Measurements from ENCODE around the gene SCN1A. TPM values are rescaled to one million over a fixed set of nuclear protein-coding genes. Genes with fewer than 3 reads are reported as not detected.

The SCN1A gene
- total RNA-seq, 2 donors from 2014 or later, result not detected

DNA sequence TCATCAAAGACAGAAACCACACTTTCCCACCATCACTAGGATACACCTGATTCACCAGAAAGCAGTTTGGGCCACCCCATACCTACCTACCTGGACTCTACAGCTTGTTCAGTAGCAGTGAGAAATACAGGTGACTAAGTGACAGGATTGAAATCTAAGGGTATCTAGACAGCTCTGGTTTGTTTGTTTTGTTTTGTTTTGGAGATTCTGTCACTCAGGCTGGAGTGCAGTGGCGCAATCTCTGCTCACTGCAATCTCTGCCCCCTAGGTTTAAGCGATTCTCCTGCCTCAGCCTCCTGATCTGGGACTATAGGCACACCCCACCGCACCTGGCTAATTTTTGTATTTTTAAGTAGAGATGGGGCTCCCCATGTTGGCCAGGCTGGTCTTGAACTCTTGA, 177.4 kb downstream of the SCN1A start:
- DNase-seq (no peak), ATAC-seq (no peak)
- Histone ChIP-seq H3K4me3 (no peak overlapping the region), H3K27ac (no peak overlapping the region), H3K4me1 (peaks cover 34% of the 10 kb centered on the region), H3K9me3 (no peaks in the 10 kb centered on the region), H3K36me3 (replicated peaks in 1 of 2; ENCODE audit: insufficient read depth in 1 of 2, low read depth in 2 of 2) (no peaks in the 10 kb centered on the region), H3K27me3 (no peaks in the 10 kb centered on the region)
- intact Hi-C loops (cut with DNase I), result loop anchor here (10.0 kb wide), 1 partner anchor 174 kb away; the partner anchor contains the start of gene SCN1A
- 93 to 96% methylated on average over 3 of the region's 3 CpGs for WGBS, 2 donors
- TF ChIP-seq POLR2A (IDR thresholded peaks at IDR 0.05) (no peak), CTCF (IDR thresholded peaks at IDR 0.05) (no peak)

- no peak for ATAC-seq
- no peak for DNase-seq
- Histone ChIP-seq H3K4me1 (no peaks in the 10 kb centered on the region), H3K27me3 (no peaks in the 10 kb centered on the region), H3K4me3 (no peak overlapping the region), H3K9me3 (no peaks in the 10 kb centered on the region), H3K27ac (no peak overlapping the region), H3K36me3 (replicated peaks in 1 of 2; ENCODE audit: insufficient read depth in 1 of 2, low read depth in 2 of 2) (peaks cover 8 to 11% of the 10 kb centered on the region in 2 donors)
- intact Hi-C loops (cut with DNase I), result no loop called here
- WGBS, 2 donors, result 88 to 99% methylated on average over 1 of the region's 1 CpG
- TF ChIP-seq CTCF (IDR thresholded peaks at IDR 0.05), result no peak
- no peak for TF ChIP-seq POLR2A (IDR thresholded peaks at IDR 0.05)
Measured at GRCh38 chr2:165941827-165942226, 186.0 kb downstream of the SCN1A start.

GRCh38 chr2:165938237-165938636, 189.6 kb downstream of the SCN1A start:
- intact Hi-C loops (cut with DNase I), result no loop called here
- DNase-seq (no peak), ATAC-seq (no peak)
- TF ChIP-seq CTCF (IDR thresholded peaks at IDR 0.05), result no peak
- TF ChIP-seq POLR2A (IDR thresholded peaks at IDR 0.05), result no peak
- no peaks in the 10 kb centered on the region for H3K4me1 ChIP-seq
- peaks cover 8 to 13% of the 10 kb centered on the region in 2 donors for H3K36me3 ChIP-seq (replicated peaks in 1 of 2; ENCODE audit: insufficient read depth in 1 of 2, low read depth in 2 of 2)
- 81 to 83% methylated on average over 1 of the region's 1 CpG for WGBS, 2 donors
- no peak overlapping the region for H3K4me3 ChIP-seq
- H3K27ac ChIP-seq, result no peak overlapping the region
- H3K9me3 ChIP-seq, result no peaks in the 10 kb centered on the region
- H3K27me3 ChIP-seq, result no peaks in the 10 kb centered on the region

Small RNA genes lying within 50 kb of the gene (small RNA-seq; reads per million reads assigned to genes)
- gene RF00019, result not detected

Other genes with a start within 250 kb of the SCN1A start
- gene TTC21B, start 174.2 kb downstream of the SCN1A start, total RNA-seq, result 10 to 100 TPM; 27.4 to 29.3 TPM
- 10 to 100 TPM in 1 of 2 donors, 1 to 10 TPM in 1; 9.9 to 11.9 TPM for gene SCN9A, start 247.9 kb upstream of the SCN1A start, total RNA-seq